Measurements from ENCODE around the gene SH2D1A. TPM values are rescaled to one million over a fixed set of nuclear protein-coding genes. Genes with fewer than 3 reads are reported as not detected.

Gene SH2D1A
- total RNA-seq, 1 experiment from 2014 or later, result not detected

- Histone ChIP-seq H3K79me1 (ENCODE audit: insufficient read depth, low read depth, low read length, poor library complexity, severe bottlenecking) (no peaks in the 10 kb centered on the region), H3K4me1 (ENCODE audit: insufficient read depth, low read length) (no peaks in the 10 kb centered on the region), H3K14ac (ENCODE audit: insufficient read depth, low read length) (no peak overlapping the region), H2BK15ac (ENCODE audit: low read depth, low read length) (no peak overlapping the region), H2BK120ac (ENCODE audit: low read depth, low read length, poor library complexity, severe bottlenecking) (no peak overlapping the region), H3K18ac (ENCODE audit: insufficient read length, low read depth, low read length) (no peak overlapping the region), H3T11ph (ENCODE audit: low read length) (no peak overlapping the region), H3K27me3 (ENCODE audit: insufficient read depth, low read length) (no peaks in the 10 kb centered on the region), H2BK5ac (ENCODE audit: insufficient read length, low read length) (no peak overlapping the region), H4K5ac (ENCODE audit: insufficient read length, low read depth, low read length) (no peak overlapping the region), H2BK20ac (ENCODE audit: low read depth, low read length, poor library complexity, severe bottlenecking) (no peak overlapping the region), H2BK12ac (ENCODE audit: insufficient read length, low read depth, low read length) (no peak overlapping the region), H3K27ac (ENCODE audit: insufficient read length, low read depth, low read length) (no peak overlapping the region), H3K23me2 (ENCODE audit: insufficient read length, low read depth, low read length, poor library complexity, severe bottlenecking) (no peaks in the 10 kb centered on the region), H3K23ac (ENCODE audit: insufficient read length, low read depth, low read length) (no peak overlapping the region), H3K4me2 (ENCODE audit: insufficient read depth, insufficient read length, low read length) (no peak overlapping the region), H2AK5ac (ENCODE audit: insufficient read length, low read length) (no peak overlapping the region), H4K8ac (replicated peaks; ENCODE audit: insufficient read length, low read depth, low read length) (no peak overlapping the region), H3K4ac (ENCODE audit: low read depth, low read length) (no peak overlapping the region), H3K9me3 (ENCODE audit: control insufficient read depth, low read depth, low read length) (no peaks in the 10 kb centered on the region), H4K91ac (ENCODE audit: insufficient read length, low read depth, low read length) (no peak overlapping the region), H3K56ac (ENCODE audit: insufficient read length, low read depth, low read length) (no peak overlapping the region), H3K9ac (ENCODE audit: extremely low read depth, insufficient read length, low read length) (no peak overlapping the region), H3K79me2 (ENCODE audit: insufficient read depth, low read length) (no peaks in the 10 kb centered on the region), H2AFZ (ENCODE audit: low read length) (no peak overlapping the region), H4K20me1 (ENCODE audit: control insufficient read depth, insufficient read depth, insufficient read length) (no peaks in the 10 kb centered on the region)
- Mint-ChIP-seq H3K9me3 (no peaks in the 10 kb centered on the region), H3K4me3 (no peak overlapping the region), H3K27me3 (ENCODE audit: low read depth) (no peaks in the 10 kb centered on the region), H3K27ac (no peak overlapping the region), H3K36me3 (ENCODE audit: insufficient read depth in 1 of 3, low read depth in 3 of 3) (no peaks in the 10 kb centered on the region), H3K4me1 (peaks cover 4 to 10% of the 10 kb centered on the region in 2 experiments; a peak in 3 of 4 replicates)
- no CpG with 5 or more reads among the region's 3 CpGs for WGBS (ENCODE audit: extremely low coverage, insufficient read length, low lambda C conversion rate)
- DNase-seq, result no peak
- no peak for TF ChIP-seq CTCF (conservative IDR thresholded peaks at IDR 0.05)
Measured at GRCh38 chrX:124392794-124393193, 46.4 kb downstream of the SH2D1A start.

Measured in H9 (cell line).